Measurements from ENCODE around the gene AHSP. TPM values are rescaled to one million over a fixed set of nuclear protein-coding genes. Genes with fewer than 3 reads are reported as not detected.
"Not testable (repeated sequence)": the region's sequence is repeated elsewhere in the genome, so short reads cannot be mapped to it uniquely, and the experiment has no call there.

AHSP gene
- total RNA-seq, 1 donor from 2014 or later: not detected

- no peak for DNase-seq
These were observed 26.3 kb upstream of the AHSP start for GRCh38 chr16:31501226-31501965.

- DNase-seq: no peak
These were observed 25.7 kb upstream of the AHSP start for GRCh38 chr16:31501966-31502348.

GRCh38 chr16:31502981-31503380, 24.7 kb upstream of the AHSP start:
- no peak for DNase-seq

GRCh38 chr16:31503555-31503954, 24.1 kb upstream of the AHSP start:
- not testable (repeated sequence) for DNase-seq

GRCh38 chr16:31504159-31504558, 23.5 kb upstream of the AHSP start:
- DNase-seq: peak; percentile 66

GRCh38 chr16:31505483-31505882, 22.2 kb upstream of the AHSP start:
- DNase-seq: no peak

GRCh38 chr16:31507617-31507928, 20.1 kb upstream of the AHSP start:
- DNase-seq: no peak

- DNase-seq: peak; percentile 92
These were observed 19.6 kb upstream of the AHSP start, which contains the start of gene RUSF1 for GRCh38 chr16:31507929-31508705. RUSF1 (minus strand) TSS chr16:31508391; CDS start chr16:31508373, 18 bp downstream.

GRCh38 chr16:31508706-31509195, 18.9 kb upstream of the AHSP start:
- DNase-seq: peak; percentile 47

GRCh38 chr16:31513126-31513525, 14.6 kb upstream of the AHSP start:
- no peak for DNase-seq

GRCh38 chr16:31513884-31514283, 13.8 kb upstream of the AHSP start:
- no peak for DNase-seq

- DNase-seq: no peak
These were observed 9.8 kb upstream of the AHSP start for GRCh38 chr16:31517800-31518402.

- no peak for DNase-seq
These were observed 7.8 kb upstream of the AHSP start for GRCh38 chr16:31519759-31520431.

- DNase-seq: no peak
These were observed 6.3 kb upstream of the AHSP start for GRCh38 chr16:31521368-31521767.

GRCh38 chr16:31522071-31522470, 5.6 kb upstream of the AHSP start:
- DNase-seq: no peak

- DNase-seq: not testable (repeated sequence)
These were observed 3.9 kb upstream of the AHSP start for GRCh38 chr16:31523768-31524167.

GRCh38 chr16:31525113-31525512, 2.6 kb upstream of the AHSP start:
- no peak for DNase-seq

GRCh38 chr16:31528523-31529107, 915 bp downstream of the AHSP start:
- DNase-seq: no peak

GRCh38 chr16:31529108-31529936, 1.6 kb downstream of the AHSP start:
- DNase-seq: no peak

GRCh38 chr16:31529937-31530312, 2.2 kb downstream of the AHSP start:
- no peak for DNase-seq

- no peak for DNase-seq
These were observed 2.7 kb downstream of the AHSP start for GRCh38 chr16:31530405-31530804.

GRCh38 chr16:31531096-31531495, 3.4 kb downstream of the AHSP start:
- DNase-seq: no peak
